Cardiac ventricle fibroblast (primary cell): ENCODE results near the gene DSPP. TPM values are rescaled to one million over a fixed set of nuclear protein-coding genes. Genes with fewer than 3 reads are reported as not detected.

ENCODE experiments used
- total RNA-seq: library from RNA; depleted of rRNA; stranded (reverse); fragments of >200 nt; gene quantifications from 2 replicates; pipeline ENCODE4 v1.2.3, GENCODE V29; 2015

DSPP gene
- total RNA-seq = not detected in 2 replicates

GRCh38 chr4:87608229-87608628 is at the start of gene DSPP:
DSPP (plus strand) TSS chr4:87608529; CDS start chr4:87610909, 2,380 bp downstream.

GRCh38 chr4:87649980-87650379 is 41.7 kb downstream of the DSPP start, which contains the start of gene DMP1:
DMP1 (plus strand) TSS chr4:87650280; CDS start chr4:87656493, 6,213 bp downstream.

Other genes with a start within 250 kb of the DSPP start
- gene HSD17B11, start 217.3 kb upstream of the DSPP start, total RNA-seq = 29.8 and 49.3 TPM in 2 replicates
- 17.5 and 19.2 TPM in 2 replicates for gene NUDT9, start 186.0 kb upstream of the DSPP start, total RNA-seq
- gene SPARCL1, start 79.2 kb upstream of the DSPP start, total RNA-seq = 208 and 218 TPM in 2 replicates
- not detected in 2 replicates for gene DMP1, start 41.8 kb downstream of the DSPP start, total RNA-seq
- gene IBSP, start 191.0 kb downstream of the DSPP start, total RNA-seq = not detected in 2 replicates
- not detected in 2 replicates for gene MEPE, start 224.4 kb downstream of the DSPP start, total RNA-seq